ENCODE results near the gene CCDC188. TPM values are rescaled to one million over a fixed set of nuclear protein-coding genes. Genes with fewer than 3 reads are reported as not detected.
A peak's percentile ranks its signal among the peaks of the same experiment; 100 is the strongest.

CCDC188 gene
- total and polyA plus RNA-seq, 9 of the 15 experiments (the other 6 are each of a cell fraction or from before 2014, with no cell fraction given): not detected

DNA sequence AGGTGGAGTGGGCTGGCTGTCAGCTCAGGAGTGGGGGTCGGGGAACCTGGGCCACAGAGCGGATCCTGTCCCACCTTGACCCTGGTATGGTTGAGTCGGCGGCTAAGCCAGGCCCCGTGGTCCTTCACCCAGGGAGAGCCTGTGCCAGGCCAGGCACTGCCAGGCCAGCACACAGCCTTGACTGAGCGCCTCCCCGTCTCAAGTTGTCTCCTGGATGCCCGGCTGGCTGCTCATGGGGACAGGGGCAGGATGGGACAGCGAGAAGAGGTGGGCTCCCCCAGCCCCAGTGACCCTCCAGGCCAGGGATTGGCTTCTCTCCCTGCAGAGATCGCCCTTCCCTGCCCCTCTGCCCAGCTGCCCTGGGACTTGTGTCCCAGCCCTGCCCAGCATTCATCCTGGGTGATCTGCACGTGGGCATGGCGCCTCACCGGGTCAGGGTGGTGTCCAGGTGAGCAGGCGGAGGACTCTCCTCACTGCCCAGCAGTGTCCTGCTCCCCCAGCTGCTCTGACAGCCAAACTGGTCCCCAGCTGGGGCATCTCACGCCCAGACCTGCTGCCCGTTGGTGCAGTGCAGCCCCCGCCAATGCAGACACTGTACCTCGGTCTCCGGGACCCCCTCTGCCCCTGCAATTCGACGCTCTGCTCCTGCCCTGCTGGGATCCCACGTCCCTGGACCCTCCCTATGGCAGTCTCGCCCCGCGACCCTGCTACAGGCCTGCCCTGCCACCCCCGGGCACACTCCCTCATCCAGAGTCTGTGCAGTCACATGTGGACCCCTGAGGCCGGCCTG is 28.8 kb upstream of the CCDC188 start (continued):
- TF ChIP-seq, protein P1, sequence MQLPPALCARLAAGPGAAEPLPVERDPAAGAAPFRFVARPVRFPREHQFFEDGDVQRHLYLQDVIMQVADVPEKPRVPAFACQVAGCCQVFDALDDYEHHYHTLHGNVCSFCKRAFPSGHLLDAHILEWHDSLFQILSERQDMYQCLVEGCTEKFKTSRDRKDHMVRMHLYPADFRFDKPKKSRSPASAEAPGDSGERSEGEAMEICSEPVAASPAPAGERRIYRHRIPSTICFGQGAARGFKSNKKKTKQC (CRISPR knock-in tag; IDR thresholded peaks at IDR 0.05): 0 out of 2 replicates have a peak, but pooled peaks have one; percentile 44
- TF ChIP-seq IRF2 (CRISPR knock-in tag; IDR thresholded peaks at IDR 0.05) (peak; percentile 90), TEAD1 (CRISPR knock-in tag; IDR thresholded peaks at IDR 0.05) (peak in 1 of 2 experiments; percentile 21; a peak in 1 of 4 replicates), ZC3H4 (CRISPR knock-in tag; IDR thresholded peaks at IDR 0.05; ENCODE audit: borderline replicate concordance) (0 out of 2 replicates have a peak, but pooled peaks have one; percentile 7), TEAD4 (IDR thresholded peaks at IDR 0.05; ENCODE audit: low read length) (no peak), TEAD4 (CRISPR knock-in tag; IDR thresholded peaks at IDR 0.05; ENCODE audit: borderline replicate concordance) (peak; percentile 63; the same call in 1 of the 2 replicates), FOXP1 (CRISPR knock-in tag; IDR thresholded peaks at IDR 0.05) (peak; percentile 69; the same call in 1 of the 2 replicates)
- TF ChIP-seq, protein P2, sequence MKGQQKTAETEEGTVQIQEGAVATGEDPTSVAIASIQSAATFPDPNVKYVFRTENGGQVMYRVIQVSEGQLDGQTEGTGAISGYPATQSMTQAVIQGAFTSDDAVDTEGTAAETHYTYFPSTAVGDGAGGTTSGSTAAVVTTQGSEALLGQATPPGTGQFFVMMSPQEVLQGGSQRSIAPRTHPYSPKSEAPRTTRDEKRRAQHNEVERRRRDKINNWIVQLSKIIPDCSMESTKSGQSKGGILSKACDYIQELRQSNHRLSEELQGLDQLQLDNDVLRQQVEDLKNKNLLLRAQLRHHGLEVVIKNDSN (CRISPR knock-in tag; IDR thresholded peaks at IDR 0.05): peak; percentile 34; the same call in 1 of the 2 replicates
- TF ChIP-seq, protein P3, sequence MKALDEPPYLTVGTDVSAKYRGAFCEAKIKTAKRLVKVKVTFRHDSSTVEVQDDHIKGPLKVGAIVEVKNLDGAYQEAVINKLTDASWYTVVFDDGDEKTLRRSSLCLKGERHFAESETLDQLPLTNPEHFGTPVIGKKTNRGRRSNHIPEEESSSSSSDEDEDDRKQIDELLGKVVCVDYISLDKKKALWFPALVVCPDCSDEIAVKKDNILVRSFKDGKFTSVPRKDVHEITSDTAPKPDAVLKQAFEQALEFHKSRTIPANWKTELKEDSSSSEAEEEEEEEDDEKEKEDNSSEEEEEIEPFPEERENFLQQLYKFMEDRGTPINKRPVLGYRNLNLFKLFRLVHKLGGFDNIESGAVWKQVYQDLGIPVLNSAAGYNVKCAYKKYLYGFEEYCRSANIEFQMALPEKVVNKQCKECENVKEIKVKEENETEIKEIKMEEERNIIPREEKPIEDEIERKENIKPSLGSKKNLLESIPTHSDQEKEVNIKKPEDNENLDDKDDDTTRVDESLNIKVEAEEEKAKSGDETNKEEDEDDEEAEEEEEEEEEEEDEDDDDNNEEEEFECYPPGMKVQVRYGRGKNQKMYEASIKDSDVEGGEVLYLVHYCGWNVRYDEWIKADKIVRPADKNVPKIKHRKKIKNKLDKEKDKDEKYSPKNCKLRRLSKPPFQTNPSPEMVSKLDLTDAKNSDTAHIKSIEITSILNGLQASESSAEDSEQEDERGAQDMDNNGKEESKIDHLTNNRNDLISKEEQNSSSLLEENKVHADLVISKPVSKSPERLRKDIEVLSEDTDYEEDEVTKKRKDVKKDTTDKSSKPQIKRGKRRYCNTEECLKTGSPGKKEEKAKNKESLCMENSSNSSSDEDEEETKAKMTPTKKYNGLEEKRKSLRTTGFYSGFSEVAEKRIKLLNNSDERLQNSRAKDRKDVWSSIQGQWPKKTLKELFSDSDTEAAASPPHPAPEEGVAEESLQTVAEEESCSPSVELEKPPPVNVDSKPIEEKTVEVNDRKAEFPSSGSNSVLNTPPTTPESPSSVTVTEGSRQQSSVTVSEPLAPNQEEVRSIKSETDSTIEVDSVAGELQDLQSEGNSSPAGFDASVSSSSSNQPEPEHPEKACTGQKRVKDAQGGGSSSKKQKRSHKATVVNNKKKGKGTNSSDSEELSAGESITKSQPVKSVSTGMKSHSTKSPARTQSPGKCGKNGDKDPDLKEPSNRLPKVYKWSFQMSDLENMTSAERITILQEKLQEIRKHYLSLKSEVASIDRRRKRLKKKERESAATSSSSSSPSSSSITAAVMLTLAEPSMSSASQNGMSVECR (CRISPR knock-in tag; IDR thresholded peaks at IDR 0.05): peak; percentile 68
- TF ChIP-seq, protein P4, sequence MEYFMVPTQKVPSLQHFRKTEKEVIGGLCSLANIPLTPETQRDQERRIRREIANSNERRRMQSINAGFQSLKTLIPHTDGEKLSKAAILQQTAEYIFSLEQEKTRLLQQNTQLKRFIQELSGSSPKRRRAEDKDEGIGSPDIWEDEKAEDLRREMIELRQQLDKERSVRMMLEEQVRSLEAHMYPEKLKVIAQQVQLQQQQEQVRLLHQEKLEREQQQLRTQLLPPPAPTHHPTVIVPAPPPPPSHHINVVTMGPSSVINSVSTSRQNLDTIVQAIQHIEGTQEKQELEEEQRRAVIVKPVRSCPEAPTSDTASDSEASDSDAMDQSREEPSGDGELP (CRISPR knock-in tag; IDR thresholded peaks at IDR 0.05; ENCODE audit: borderline replicate concordance): peak; percentile 11; the same call in 1 of the 2 replicates
